Ishikawa (cell line): ENCODE results near the gene FMNL1.

Source experiments
- CEBPB ChIP-seq: IDR thresholded peaks from 2 replicates; pipeline ENCODE4 v1.6.1; 2012
- TAF1 ChIP-seq: IDR thresholded peaks from 2 replicates; pipeline ENCODE4 v1.6.1; 2012; ENCODE audit warnings: low read depth, mild to moderate bottlenecking
- TCF12 ChIP-seq: IDR thresholded peaks from 2 replicates; pipeline ENCODE4 v1.6.1; 2012; ENCODE audit warnings: low read depth

DNA sequence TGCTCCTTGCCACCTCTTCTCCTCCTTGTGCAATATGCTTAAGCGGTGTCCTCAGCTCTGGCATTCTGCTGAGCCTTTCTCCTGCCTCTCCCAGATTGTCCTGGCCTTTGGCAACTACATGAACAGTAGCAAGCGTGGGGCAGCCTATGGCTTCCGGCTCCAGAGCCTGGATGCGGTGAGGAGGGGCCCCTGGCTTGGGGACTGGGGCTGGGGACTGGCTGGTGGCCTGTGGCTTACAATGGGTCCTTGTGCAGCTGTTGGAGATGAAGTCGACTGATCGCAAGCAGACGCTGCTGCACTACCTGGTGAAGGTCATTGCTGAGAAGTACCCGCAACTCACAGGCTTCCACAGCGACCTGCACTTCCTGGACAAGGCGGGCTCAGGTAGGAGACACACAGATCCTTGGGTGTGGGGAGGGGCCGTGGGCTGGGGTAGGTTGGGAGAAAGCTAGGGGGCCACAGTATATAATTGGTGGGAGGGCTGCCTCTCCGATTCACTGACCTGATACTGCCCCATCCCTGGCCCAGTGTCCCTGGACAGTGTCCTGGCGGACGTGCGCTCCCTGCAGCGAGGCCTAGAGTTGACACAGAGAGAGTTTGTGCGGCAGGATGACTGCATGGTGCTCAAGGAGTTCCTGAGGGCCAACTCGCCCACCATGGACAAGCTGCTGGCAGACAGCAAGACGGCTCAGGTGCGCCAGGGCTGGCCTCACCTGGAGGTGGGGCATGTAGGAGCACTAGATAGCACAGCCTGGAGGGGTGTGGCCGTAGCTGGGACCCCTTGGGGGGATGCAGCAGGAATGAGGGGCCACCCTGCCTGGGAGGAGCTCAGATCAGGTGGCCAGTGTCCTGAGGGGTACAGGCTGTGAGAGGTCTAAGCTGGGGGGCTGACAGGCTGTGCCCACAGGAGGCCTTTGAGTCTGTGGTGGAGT is 23.3 kb downstream of the FMNL1 start:
- TF ChIP-seq TAF1 (no peak), TCF12 (no peak), CEBPB (no peak)
